C4-2B (cell line): Measurements from ENCODE around the gene FRMD4B.

Source experiments
- ZFX ChIP-seq: fragments of 450-650 bp; IDR thresholded peaks from 2 replicates; pipeline ENCODE4 v1.6.1; 2017
- TF ChIP-seq, protein P1 (sequence below): fragments of 450-650 bp; conservative IDR thresholded peaks from 2 replicates; pipeline ENCODE4 v1.5.1; 2017; ENCODE audit warnings: mild to moderate bottlenecking

GRCh38 chr3:69165744-69166143 lies 220.1 kb downstream of the FRMD4B start:
- TF ChIP-seq, protein P1, sequence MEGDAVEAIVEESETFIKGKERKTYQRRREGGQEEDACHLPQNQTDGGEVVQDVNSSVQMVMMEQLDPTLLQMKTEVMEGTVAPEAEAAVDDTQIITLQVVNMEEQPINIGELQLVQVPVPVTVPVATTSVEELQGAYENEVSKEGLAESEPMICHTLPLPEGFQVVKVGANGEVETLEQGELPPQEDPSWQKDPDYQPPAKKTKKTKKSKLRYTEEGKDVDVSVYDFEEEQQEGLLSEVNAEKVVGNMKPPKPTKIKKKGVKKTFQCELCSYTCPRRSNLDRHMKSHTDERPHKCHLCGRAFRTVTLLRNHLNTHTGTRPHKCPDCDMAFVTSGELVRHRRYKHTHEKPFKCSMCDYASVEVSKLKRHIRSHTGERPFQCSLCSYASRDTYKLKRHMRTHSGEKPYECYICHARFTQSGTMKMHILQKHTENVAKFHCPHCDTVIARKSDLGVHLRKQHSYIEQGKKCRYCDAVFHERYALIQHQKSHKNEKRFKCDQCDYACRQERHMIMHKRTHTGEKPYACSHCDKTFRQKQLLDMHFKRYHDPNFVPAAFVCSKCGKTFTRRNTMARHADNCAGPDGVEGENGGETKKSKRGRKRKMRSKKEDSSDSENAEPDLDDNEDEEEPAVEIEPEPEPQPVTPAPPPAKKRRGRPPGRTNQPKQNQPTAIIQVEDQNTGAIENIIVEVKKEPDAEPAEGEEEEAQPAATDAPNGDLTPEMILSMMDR: no peak
- TF ChIP-seq ZFX: no peak
